ENCODE data around the gene MORC3. TPM values are rescaled to one million over a fixed set of nuclear protein-coding genes. Genes with fewer than 3 reads are reported as not detected.
"Not testable (repeated sequence)": the region's sequence is repeated elsewhere in the genome, so short reads cannot be mapped to it uniquely, and the experiment has no call there.

MORC3 gene
- total RNA-seq, 1 donor: 40.2 TPM

- Histone ChIP-seq H3K79me2 (ENCODE audit: insufficient read depth, low read length) (no peaks in the 10 kb centered on the region), H4K20me1 (ENCODE audit: insufficient read depth, low read length) (no peaks in the 10 kb centered on the region), H3K4me3 (ENCODE audit: insufficient read depth, low read length) (no peak overlapping the region), H3K27me3 (ENCODE audit: insufficient read depth, low read length) (no peaks in the 10 kb centered on the region), H3K4me2 (ENCODE audit: insufficient read depth, low read length) (no peak overlapping the region), H3K27ac (ENCODE audit: low read depth, low read length) (no peak overlapping the region), H3K4me1 (ENCODE audit: insufficient read depth, low read length) (no peaks in the 10 kb centered on the region), H2AFZ (ENCODE audit: low read length) (peak overlapping the region; percentile 60), H3K9me3 (ENCODE audit: low read depth, low read length) (no peaks in the 10 kb centered on the region), H3K36me3 (ENCODE audit: insufficient read depth, low read length) (peaks cover 4% of the 10 kb centered on the region)
- no peak for TF ChIP-seq CTCF (IDR thresholded peaks at IDR 0.05; ENCODE audit: extremely low read depth, low read depth, low read length)
- peak; percentile 23 for DNase-seq (ENCODE audit: insufficient read length, low spot score, missing footprints)
Measured at GRCh38 chr21:36297406-36297937, 22.5 kb upstream of the MORC3 start.

- TF ChIP-seq CTCF (IDR thresholded peaks at IDR 0.05; ENCODE audit: extremely low read depth, low read depth, low read length): no peak
- H2AFZ ChIP-seq (ENCODE audit: low read length): peak overlapping the region; percentile 60
- H3K4me2 ChIP-seq (ENCODE audit: insufficient read depth, low read length): no peak overlapping the region
- H4K20me1 ChIP-seq (ENCODE audit: insufficient read depth, low read length): no peaks in the 10 kb centered on the region
- no peaks in the 10 kb centered on the region for H3K4me1 ChIP-seq (ENCODE audit: insufficient read depth, low read length)
- H3K27ac ChIP-seq (ENCODE audit: low read depth, low read length): no peak overlapping the region
- peak; percentile 89 for DNase-seq (ENCODE audit: insufficient read length, low spot score, missing footprints)
- H3K27me3 ChIP-seq (ENCODE audit: insufficient read depth, low read length): no peaks in the 10 kb centered on the region
- H3K9me3 ChIP-seq (ENCODE audit: low read depth, low read length): no peaks in the 10 kb centered on the region
- no peak overlapping the region for H3K4me3 ChIP-seq (ENCODE audit: insufficient read depth, low read length)
- H3K79me2 ChIP-seq (ENCODE audit: insufficient read depth, low read length): no peaks in the 10 kb centered on the region
- H3K36me3 ChIP-seq (ENCODE audit: insufficient read depth, low read length): peaks cover 4% of the 10 kb centered on the region
Measured at GRCh38 chr21:36297938-36298572, 21.9 kb upstream of the MORC3 start.

DNA sequence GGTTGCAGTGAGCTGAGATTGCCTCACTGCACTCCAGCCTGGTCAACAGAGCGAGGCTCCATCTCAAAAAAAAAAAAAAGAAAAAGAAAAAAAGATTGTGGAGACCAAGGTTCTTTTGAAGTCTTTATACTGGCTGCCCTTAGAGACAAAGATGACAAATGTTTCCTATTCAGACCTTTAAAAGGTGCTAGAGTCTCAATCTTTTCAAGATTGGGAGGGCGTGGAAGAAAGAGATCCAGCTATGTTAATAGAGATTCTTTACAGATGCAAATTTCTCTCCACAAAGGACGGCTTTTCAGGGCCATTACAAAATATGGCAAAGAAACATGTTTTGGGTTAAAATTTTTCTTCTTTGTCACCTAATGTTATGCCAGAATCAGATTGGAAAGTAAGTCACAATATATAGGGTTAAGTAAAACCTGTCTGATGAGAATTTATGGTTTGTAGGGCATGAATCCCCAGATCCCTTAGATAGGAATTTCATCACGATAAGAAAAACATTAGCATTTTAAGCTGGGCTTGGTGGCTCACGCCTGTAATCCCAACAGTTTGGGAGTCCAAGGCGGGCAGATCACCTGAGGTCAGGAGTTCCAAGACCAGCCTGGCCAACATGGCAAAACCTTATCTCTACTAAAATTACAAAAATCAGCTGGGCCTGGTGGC is 13.0 kb upstream of the MORC3 start:
- H3K36me3 ChIP-seq (ENCODE audit: insufficient read depth, low read length): no peaks in the 10 kb centered on the region
- no peak for TF ChIP-seq CTCF (IDR thresholded peaks at IDR 0.05; ENCODE audit: extremely low read depth, low read depth, low read length)
- H3K27ac ChIP-seq (ENCODE audit: low read depth, low read length): no peak overlapping the region
- H3K27me3 ChIP-seq (ENCODE audit: insufficient read depth, low read length): no peaks in the 10 kb centered on the region
- H4K20me1 ChIP-seq (ENCODE audit: insufficient read depth, low read length): no peaks in the 10 kb centered on the region
- no peak overlapping the region for H2AFZ ChIP-seq (ENCODE audit: low read length)
- no peak overlapping the region for H3K4me3 ChIP-seq (ENCODE audit: insufficient read depth, low read length)
- H3K4me2 ChIP-seq (ENCODE audit: insufficient read depth, low read length): no peak overlapping the region
- no peaks in the 10 kb centered on the region for H3K9me3 ChIP-seq (ENCODE audit: low read depth, low read length)
- no peak for DNase-seq (ENCODE audit: insufficient read length, low spot score, missing footprints)
- no peaks in the 10 kb centered on the region for H3K4me1 ChIP-seq (ENCODE audit: insufficient read depth, low read length)
- H3K79me2 ChIP-seq (ENCODE audit: insufficient read depth, low read length): no peaks in the 10 kb centered on the region

DNA sequence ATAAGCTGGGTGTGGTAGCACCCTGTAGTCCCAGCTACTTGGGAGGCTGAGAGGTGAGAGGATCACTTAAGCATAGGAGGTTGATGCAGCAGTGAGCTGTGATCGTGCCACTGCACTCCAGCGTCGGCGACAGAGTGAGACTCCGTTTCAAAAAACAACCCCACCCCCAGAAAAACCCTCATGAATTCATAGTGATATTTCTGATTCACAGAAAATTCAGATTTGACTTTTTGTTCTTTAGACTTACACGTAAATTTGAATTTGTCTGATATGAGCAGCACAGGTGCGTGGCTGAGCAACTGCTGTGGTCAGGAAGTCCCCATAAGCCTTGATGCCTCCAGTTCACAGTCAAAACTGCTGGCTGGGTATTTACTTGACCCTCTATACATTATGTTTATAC is 10.0 kb upstream of the MORC3 start:
- TF ChIP-seq CTCF (IDR thresholded peaks at IDR 0.05; ENCODE audit: extremely low read depth, low read depth, low read length): no peak
- Histone ChIP-seq H3K4me2 (ENCODE audit: insufficient read depth, low read length) (no peak overlapping the region), H2AFZ (ENCODE audit: low read length) (no peak overlapping the region), H3K4me1 (ENCODE audit: insufficient read depth, low read length) (no peaks in the 10 kb centered on the region), H3K36me3 (ENCODE audit: insufficient read depth, low read length) (no peaks in the 10 kb centered on the region), H4K20me1 (ENCODE audit: insufficient read depth, low read length) (no peaks in the 10 kb centered on the region), H3K79me2 (ENCODE audit: insufficient read depth, low read length) (no peaks in the 10 kb centered on the region), H3K4me3 (ENCODE audit: insufficient read depth, low read length) (no peak overlapping the region), H3K27ac (ENCODE audit: low read depth, low read length) (no peak overlapping the region), H3K9me3 (ENCODE audit: low read depth, low read length) (no peaks in the 10 kb centered on the region), H3K27me3 (ENCODE audit: insufficient read depth, low read length) (no peaks in the 10 kb centered on the region)
- DNase-seq (ENCODE audit: insufficient read length, low spot score, missing footprints): no peak

- not testable (repeated sequence) for H4K20me1 ChIP-seq (ENCODE audit: insufficient read depth, low read length); H3K9me3 ChIP-seq (ENCODE audit: low read depth, low read length); H2AFZ ChIP-seq (ENCODE audit: low read length); DNase-seq (ENCODE audit: insufficient read length, low spot score, missing footprints); H3K27ac ChIP-seq (ENCODE audit: low read depth, low read length); H3K27me3 ChIP-seq (ENCODE audit: insufficient read depth, low read length); H3K4me1 ChIP-seq (ENCODE audit: insufficient read depth, low read length); H3K79me2 ChIP-seq (ENCODE audit: insufficient read depth, low read length); H3K4me2 ChIP-seq (ENCODE audit: insufficient read depth, low read length); H3K4me3 ChIP-seq (ENCODE audit: insufficient read depth, low read length); H3K36me3 ChIP-seq (ENCODE audit: insufficient read depth, low read length)
Measured at GRCh38 chr21:36313446-36313845, 6.6 kb upstream of the MORC3 start.

DNA sequence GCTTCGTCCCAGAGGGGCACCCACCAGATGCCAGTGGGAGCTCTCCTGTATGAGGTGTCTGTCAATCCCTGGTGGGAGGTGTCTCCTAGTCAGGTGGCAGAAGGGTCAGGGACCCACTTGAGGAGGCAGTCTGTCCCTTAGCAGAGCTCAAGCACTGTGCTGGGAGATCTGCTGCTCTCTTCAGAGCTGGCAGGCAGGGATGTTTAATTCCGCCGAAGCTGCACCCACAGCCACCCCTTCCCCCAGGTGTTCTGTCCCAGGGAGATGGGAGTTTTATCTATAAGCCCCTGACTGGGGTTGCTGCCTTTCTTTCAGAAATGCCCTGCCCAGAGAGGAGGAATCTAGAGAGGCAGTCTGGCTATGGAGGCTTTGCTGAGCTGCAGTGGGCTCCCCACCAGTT is 4.0 kb upstream of the MORC3 start:
- not testable (repeated sequence) for DNase-seq (ENCODE audit: insufficient read length, low spot score, missing footprints)

More for the DNA sequence above, 4.0 kb upstream of the MORC3 start:
- not testable (repeated sequence) for H3K4me3 ChIP-seq (ENCODE audit: insufficient read depth, low read length); H3K36me3 ChIP-seq (ENCODE audit: insufficient read depth, low read length); H3K27me3 ChIP-seq (ENCODE audit: insufficient read depth, low read length); H3K4me2 ChIP-seq (ENCODE audit: insufficient read depth, low read length); H3K4me1 ChIP-seq (ENCODE audit: insufficient read depth, low read length); H3K9me3 ChIP-seq (ENCODE audit: low read depth, low read length); H3K27ac ChIP-seq (ENCODE audit: low read depth, low read length); H4K20me1 ChIP-seq (ENCODE audit: insufficient read depth, low read length); H2AFZ ChIP-seq (ENCODE audit: low read length); H3K79me2 ChIP-seq (ENCODE audit: insufficient read depth, low read length)
